ENCODE measurements around the gene UBE2D1.

Gene UBE2D1

GRCh38 chr10:58334817-58335305 lies at the start of gene UBE2D1:
Gene UBE2D1 (plus strand): TSS chr10:58335006. CDS start chr10:58335202, 196 bp downstream.
- peak; percentile 72 to 74 for DNase-seq (ENCODE audit: low read depth in 1 of 2, low spot score in 1 of 2)

- DNase-seq (ENCODE audit: low read depth in 1 of 2, low spot score in 1 of 2): peak in 1 of 2 donors; percentile 22
Measured at GRCh38 chr10:58291538-58292174, 43.1 kb upstream of the UBE2D1 start.

- no peak for DNase-seq (ENCODE audit: low read depth in 1 of 2, low spot score in 1 of 2)
Measured at GRCh38 chr10:58293989-58294388, 40.8 kb upstream of the UBE2D1 start.

- peak; percentile 6 to 52 for DNase-seq (ENCODE audit: low read depth in 1 of 2, low spot score in 1 of 2)
Measured at GRCh38 chr10:58299580-58299979, 35.2 kb upstream of the UBE2D1 start.

- no peak for DNase-seq (ENCODE audit: low read depth in 1 of 2, low spot score in 1 of 2)
Measured at GRCh38 chr10:58300676-58301075, 34.1 kb upstream of the UBE2D1 start.

- DNase-seq (ENCODE audit: low read depth in 1 of 2, low spot score in 1 of 2): no peak
Measured at GRCh38 chr10:58302254-58302653, 32.6 kb upstream of the UBE2D1 start.

- DNase-seq (ENCODE audit: low read depth in 1 of 2, low spot score in 1 of 2): no peak
Measured at GRCh38 chr10:58304099-58304633, 30.6 kb upstream of the UBE2D1 start.

- DNase-seq (ENCODE audit: low read depth in 1 of 2, low spot score in 1 of 2): no peak
Measured at GRCh38 chr10:58305821-58306220, 29.0 kb upstream of the UBE2D1 start.

GRCh38 chr10:58307676-58308075 lies 27.1 kb upstream of the UBE2D1 start:
- DNase-seq (ENCODE audit: low read depth in 1 of 2, low spot score in 1 of 2): no peak

- DNase-seq (ENCODE audit: low read depth in 1 of 2, low spot score in 1 of 2): no peak
Measured at GRCh38 chr10:58311026-58311425, 23.8 kb upstream of the UBE2D1 start.

- no peak for DNase-seq (ENCODE audit: low read depth in 1 of 2, low spot score in 1 of 2)
Measured at GRCh38 chr10:58316874-58317273, 17.9 kb upstream of the UBE2D1 start.

- DNase-seq (ENCODE audit: low read depth in 1 of 2, low spot score in 1 of 2): no peak
Measured at GRCh38 chr10:58318346-58318745, 16.5 kb upstream of the UBE2D1 start.

- no peak for DNase-seq (ENCODE audit: low read depth in 1 of 2, low spot score in 1 of 2)
Measured at GRCh38 chr10:58319599-58319998, 15.2 kb upstream of the UBE2D1 start.

GRCh38 chr10:58320351-58321049 lies 14.3 kb upstream of the UBE2D1 start:
- DNase-seq (ENCODE audit: low read depth in 1 of 2, low spot score in 1 of 2): no peak

GRCh38 chr10:58322072-58322834 lies 12.6 kb upstream of the UBE2D1 start:
- DNase-seq (ENCODE audit: low read depth in 1 of 2, low spot score in 1 of 2): no peak

- no peak for DNase-seq (ENCODE audit: low read depth in 1 of 2, low spot score in 1 of 2)
Measured at GRCh38 chr10:58322835-58323209, 12.0 kb upstream of the UBE2D1 start.

- DNase-seq (ENCODE audit: low read depth in 1 of 2, low spot score in 1 of 2): no peak
Measured at GRCh38 chr10:58326967-58327381, 7.8 kb upstream of the UBE2D1 start.

GRCh38 chr10:58328233-58328632 lies 6.6 kb upstream of the UBE2D1 start:
- no peak for DNase-seq (ENCODE audit: low read depth in 1 of 2, low spot score in 1 of 2)

- no peak for DNase-seq (ENCODE audit: low read depth in 1 of 2, low spot score in 1 of 2)
Measured at GRCh38 chr10:58330431-58330830, 4.4 kb upstream of the UBE2D1 start.

GRCh38 chr10:58331646-58332045 lies 3.2 kb upstream of the UBE2D1 start:
- DNase-seq (ENCODE audit: low read depth in 1 of 2, low spot score in 1 of 2): no peak

GRCh38 chr10:58335306-58336005 lies 650 bp downstream of the UBE2D1 start:
- no peak for DNase-seq (ENCODE audit: low read depth in 1 of 2, low spot score in 1 of 2)
